Osteoblast (primary cell): ENCODE results near the gene MACF1. TPM values are rescaled to one million over a fixed set of nuclear protein-coding genes. Genes with fewer than 3 reads are reported as not detected.

Experiments used
- DNase-seq: peaks from one replicate; pipeline ENCODE4 v3.0.0; 2011; ENCODE audit warnings: low spot score, mixed read lengths; ENCODE audit not compliant: insufficient read length; ENCODE audit errors: missing footprints
- H2AFZ ChIP-seq: 2 replicates; pipeline ENCODE4 v1.6.0; 2011; ENCODE audit warnings: mild to moderate bottlenecking, low read length
- H3K27ac ChIP-seq: 2 replicates; pipeline ENCODE4 v1.5.1; 2011; ENCODE audit warnings: mild to moderate bottlenecking, low read depth, low read length, moderate library complexity
- H3K27me3 ChIP-seq: 2 replicates; pipeline ENCODE4 v1.6.0; 2012; ENCODE audit warnings: mild to moderate bottlenecking, control low read depth, inconsistent platforms, low read length, moderate library complexity; ENCODE audit not compliant: insufficient read depth
- H3K36me3 ChIP-seq: 2 replicates; pipeline ENCODE4 v1.5.1; 2011; ENCODE audit warnings: mild to moderate bottlenecking, low read length, control low read depth, moderate library complexity; ENCODE audit not compliant: insufficient read depth
- H3K4me1 ChIP-seq: 2 replicates; pipeline ENCODE4 v1.5.1; 2011; ENCODE audit warnings: mild to moderate bottlenecking, low read length, control low read depth, moderate library complexity; ENCODE audit not compliant: insufficient read depth
- H3K4me2 ChIP-seq: 2 replicates; pipeline ENCODE4 v1.6.0; 2011; ENCODE audit warnings: mild to moderate bottlenecking, low read length; ENCODE audit not compliant: insufficient read depth
- H3K4me3 ChIP-seq: fragments of 200-600 bp; sonication (generic); 3 replicates; pipeline ENCODE4 v1.5.1; 2012; ENCODE audit warnings: mild to moderate bottlenecking, low read length, inconsistent platforms; ENCODE audit not compliant: insufficient read depth
- H3K79me2 ChIP-seq: 2 replicates; pipeline ENCODE4 v1.6.0; 2012; ENCODE audit warnings: mild to moderate bottlenecking, low read length, control low read depth, inconsistent platforms; ENCODE audit not compliant: insufficient read depth
- H3K9me3 ChIP-seq: 2 replicates; pipeline ENCODE4 v1.5.1; 2011; ENCODE audit warnings: low read depth, low read length, control low read depth
- H4K20me1 ChIP-seq: 2 replicates; pipeline ENCODE4 v1.6.0; 2012; ENCODE audit warnings: mild to moderate bottlenecking, low read length, control low read depth; ENCODE audit not compliant: insufficient read depth
- CTCF ChIP-seq: IDR thresholded peaks from 2 replicates; pipeline ENCODE4 v1.5.1; 2011; ENCODE audit warnings: mild to moderate bottlenecking, low read depth, low read length, moderate library complexity; ENCODE audit errors: extremely low read depth
- total RNA-seq: library from RNA; depleted of rRNA; stranded (reverse); fragments of >200 nt; gene quantifications from 2 replicates; pipeline ENCODE4 v1.2.3, GENCODE V29; 2012

The MACF1 gene
- total RNA-seq, 1 donor = 424 TPM

- H3K4me1 ChIP-seq = peaks cover 73% of the 10 kb centered on the region
- no peaks in the 10 kb centered on the region for H3K27me3 ChIP-seq
- no peaks in the 10 kb centered on the region for H4K20me1 ChIP-seq
- H2AFZ ChIP-seq = no peak overlapping the region
- no peak overlapping the region for H3K4me3 ChIP-seq
- no peaks in the 10 kb centered on the region for H3K9me3 ChIP-seq
- H3K4me2 ChIP-seq = no peak overlapping the region
- DNase-seq = no peak
- H3K27ac ChIP-seq = peak overlapping the region; percentile 50
- peaks cover 62% of the 10 kb centered on the region for H3K79me2 ChIP-seq
- peaks cover 10% of the 10 kb centered on the region for H3K36me3 ChIP-seq
- no peak for TF ChIP-seq CTCF
Observed at GRCh38 chr1:39394059-39394458, 189.6 kb downstream of the MACF1 start.

GRCh38 chr1:39394598-39394997, 190.1 kb downstream of the MACF1 start:
- Histone ChIP-seq H3K4me2 (no peak overlapping the region), H4K20me1 (no peaks in the 10 kb centered on the region), H3K9me3 (no peaks in the 10 kb centered on the region), H3K4me1 (peaks cover 79% of the 10 kb centered on the region), H3K36me3 (peaks cover 10% of the 10 kb centered on the region), H3K27ac (peak overlapping the region; percentile 60), H3K79me2 (peaks cover 62% of the 10 kb centered on the region), H3K27me3 (no peaks in the 10 kb centered on the region), H3K4me3 (no peak overlapping the region), H2AFZ (no peak overlapping the region)
- TF ChIP-seq CTCF = no peak
- no peak for DNase-seq

DNA sequence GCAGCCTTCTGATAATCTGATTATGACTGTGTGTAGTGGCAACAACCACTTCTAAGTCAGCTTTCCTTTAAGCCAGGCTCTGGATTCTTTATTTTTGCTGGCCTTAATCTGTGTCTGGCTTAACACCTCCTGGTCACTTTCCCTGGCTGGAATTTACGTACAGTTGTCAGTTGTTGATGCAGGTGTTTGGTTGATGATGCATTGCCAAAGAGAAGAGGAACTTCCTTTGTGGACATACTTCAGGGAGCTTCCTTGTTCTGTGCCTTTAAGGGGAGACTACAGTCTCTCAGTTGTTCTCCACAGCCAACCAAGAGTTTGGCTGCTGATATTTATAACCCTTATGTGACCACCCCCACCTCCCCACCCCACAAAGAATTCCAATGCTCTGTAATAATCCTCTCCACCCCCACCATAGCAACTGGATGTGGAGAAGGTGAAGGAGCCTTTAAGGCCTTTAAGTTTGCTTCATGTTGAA, 190.9 kb downstream of the MACF1 start:
- Histone ChIP-seq H3K4me3 (no peak overlapping the region), H3K9me3 (no peaks in the 10 kb centered on the region), H3K27me3 (no peaks in the 10 kb centered on the region), H3K4me2 (peak overlapping the region; percentile 54), H4K20me1 (no peaks in the 10 kb centered on the region), H3K27ac (peak overlapping the region; percentile 60), H2AFZ (no peak overlapping the region), H3K79me2 (peaks cover 60% of the 10 kb centered on the region), H3K4me1 (peaks cover 84% of the 10 kb centered on the region), H3K36me3 (peaks cover 2% of the 10 kb centered on the region)
- peak; percentile 54 for DNase-seq
- TF ChIP-seq CTCF = no peak

DNA sequence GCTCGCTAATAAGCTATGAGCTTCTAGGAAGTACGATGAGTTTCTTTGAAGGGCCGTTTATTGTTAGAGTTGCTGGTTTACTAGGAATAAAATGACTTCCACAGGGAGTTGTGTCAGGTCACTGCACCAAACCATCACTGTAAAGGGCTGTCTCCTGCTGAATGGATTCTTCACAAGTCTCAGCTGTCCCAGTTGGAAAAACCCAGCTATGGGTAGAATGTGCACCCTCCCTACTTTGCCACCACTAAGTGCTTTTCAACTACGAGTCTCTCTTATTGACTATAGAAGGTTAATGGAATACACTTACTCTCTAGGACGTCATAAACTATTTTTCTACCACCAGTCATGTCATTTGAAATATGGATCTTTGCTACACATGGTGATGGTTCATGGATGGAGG, 192.2 kb downstream of the MACF1 start:
- peaks cover 76% of the 10 kb centered on the region for H3K4me1 ChIP-seq
- no peaks in the 10 kb centered on the region for H3K36me3 ChIP-seq
- H4K20me1 ChIP-seq = no peaks in the 10 kb centered on the region
- H3K27me3 ChIP-seq = no peaks in the 10 kb centered on the region
- peaks cover 67% of the 10 kb centered on the region for H3K79me2 ChIP-seq
- no peak for TF ChIP-seq CTCF
- no peak for DNase-seq
- no peaks in the 10 kb centered on the region for H3K9me3 ChIP-seq
- H3K4me2 ChIP-seq = no peak overlapping the region
- H2AFZ ChIP-seq = no peak overlapping the region
- no peak overlapping the region for H3K4me3 ChIP-seq
- peak overlapping the region; percentile 60 for H3K27ac ChIP-seq
